Measurements from ENCODE around the gene PJVK.
A peak's percentile ranks its signal among the peaks of the same experiment; 100 is the strongest.
"Not testable (repeated sequence)": the region's sequence is repeated elsewhere in the genome, so short reads cannot be mapped to it uniquely, and the experiment has no call there.

Gene PJVK

DNA sequence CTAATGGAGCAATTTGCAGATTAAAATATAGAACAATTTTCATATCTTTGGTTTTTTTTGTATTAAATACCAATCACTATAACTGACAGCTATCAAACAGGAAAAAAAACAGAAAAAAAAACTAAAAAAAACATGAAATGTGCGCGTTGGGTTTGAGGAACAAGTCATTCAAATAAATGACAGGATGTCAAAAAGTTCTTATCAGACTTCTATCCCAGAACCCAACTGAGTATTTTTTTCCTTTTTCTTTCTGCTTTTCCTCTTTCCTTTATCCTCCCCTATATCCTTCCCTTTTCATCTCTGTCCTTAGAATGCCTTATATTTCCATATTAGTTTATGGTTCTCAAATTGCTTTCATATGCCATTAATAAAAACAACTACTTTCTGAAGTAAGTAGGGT lies 14.5 kb upstream of the PJVK start:
- DNase-seq = no peak

DNA sequence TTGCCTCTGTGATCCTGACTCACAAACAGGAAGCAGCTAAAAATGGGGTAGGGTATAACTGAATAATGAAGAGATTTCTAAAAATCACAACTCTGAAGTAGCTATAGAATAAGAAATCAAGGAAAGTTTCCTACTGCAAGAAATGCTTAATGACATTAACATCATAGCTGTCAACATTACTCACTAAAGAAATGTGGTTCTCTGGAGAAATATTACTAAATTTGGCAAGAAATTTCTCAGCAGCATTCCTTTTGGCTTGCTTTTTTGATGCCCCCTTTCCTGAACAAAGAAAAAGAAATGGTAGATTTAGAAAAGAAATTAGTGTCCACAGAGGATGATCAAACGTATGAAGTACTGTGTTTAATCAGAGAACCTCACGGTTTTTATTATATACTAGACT lies 9.8 kb upstream of the PJVK start:
- DNase-seq = no peak

DNA sequence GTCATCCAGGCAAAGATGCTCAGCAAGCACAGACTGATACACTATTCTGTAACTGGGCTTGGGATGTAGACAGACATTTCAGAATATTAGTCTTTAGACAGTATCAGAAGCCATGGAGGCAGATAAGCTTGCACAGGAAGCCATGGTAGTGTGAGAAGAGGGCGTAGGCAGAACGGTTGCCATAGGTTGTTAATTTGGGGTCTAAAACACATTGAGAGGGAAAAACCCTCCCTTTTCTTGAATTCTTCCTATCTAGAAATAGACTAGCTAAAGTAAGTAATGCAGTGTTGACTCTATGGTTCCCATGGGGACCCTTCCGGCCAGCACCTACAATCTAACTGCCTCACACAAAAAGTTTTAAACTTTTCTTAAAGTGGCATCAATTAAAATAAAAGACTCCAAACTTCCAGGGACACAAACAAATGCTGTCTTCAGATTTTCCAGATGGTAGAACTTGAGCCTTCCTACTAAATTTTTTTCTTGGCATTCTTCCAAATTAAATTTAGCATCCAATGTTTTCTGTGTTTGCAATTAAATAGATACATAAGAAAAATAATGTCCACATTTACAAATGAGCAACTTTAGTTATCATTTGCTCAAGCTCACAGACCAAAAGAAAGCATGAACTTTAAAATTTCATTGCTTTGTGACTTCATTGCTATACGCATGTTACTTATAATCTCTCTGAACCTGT lies 2.1 kb upstream of the PJVK start:
- no peak for DNase-seq

DNA sequence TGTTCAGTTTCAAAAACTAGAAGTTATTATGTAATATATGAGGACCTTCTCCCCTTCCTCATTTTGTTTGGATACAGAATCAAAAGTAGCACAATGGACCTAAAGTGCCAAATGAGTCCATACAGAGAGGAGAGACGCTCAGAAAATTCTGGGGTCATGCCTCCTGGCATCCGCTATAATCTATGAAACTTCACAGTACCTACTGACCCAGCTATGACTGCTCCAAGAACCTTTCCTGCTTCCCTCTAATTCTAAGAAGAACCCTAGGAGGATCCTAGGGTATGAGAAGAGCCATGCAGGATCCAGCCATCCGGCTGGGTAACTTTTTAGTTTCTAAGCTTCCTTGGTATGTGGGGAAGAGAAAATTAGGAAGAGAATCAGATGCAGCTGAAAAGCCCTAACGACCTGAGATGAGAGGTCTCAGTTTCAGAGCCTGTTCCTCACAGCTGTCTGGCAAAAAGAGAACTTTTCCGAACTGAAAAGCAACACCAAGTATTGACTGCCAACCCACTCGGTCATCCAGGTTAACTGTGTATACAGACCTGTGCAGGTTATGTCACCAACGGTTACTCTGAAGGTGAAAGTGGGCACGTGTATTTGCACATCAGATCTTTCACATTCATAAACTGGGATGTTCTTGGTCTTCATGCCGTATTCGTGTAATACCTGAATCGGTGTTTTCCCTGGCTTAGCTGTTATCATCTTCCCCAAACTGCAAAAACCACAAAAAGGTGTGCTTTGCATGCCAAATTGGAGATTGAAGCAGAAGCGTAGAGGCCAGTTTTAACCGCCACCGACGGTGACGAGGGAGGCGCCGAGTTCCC lies 1.3 kb upstream of the PJVK start:
- no peak for DNase-seq

DNA sequence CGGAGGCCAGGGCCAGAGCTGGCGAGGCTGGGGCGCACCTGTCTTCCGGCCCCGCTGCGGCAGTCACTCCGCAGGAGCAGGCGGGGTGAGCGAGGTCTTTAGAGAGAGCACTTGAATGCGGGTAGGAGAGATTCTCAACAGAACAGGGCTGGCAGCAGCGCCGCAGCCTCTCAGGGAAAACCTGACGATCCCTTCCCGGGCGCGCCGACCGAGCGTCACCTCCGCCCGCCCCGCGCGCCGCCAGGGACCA lies 729 bp upstream of the PJVK start:
- no peak for DNase-seq

DNA sequence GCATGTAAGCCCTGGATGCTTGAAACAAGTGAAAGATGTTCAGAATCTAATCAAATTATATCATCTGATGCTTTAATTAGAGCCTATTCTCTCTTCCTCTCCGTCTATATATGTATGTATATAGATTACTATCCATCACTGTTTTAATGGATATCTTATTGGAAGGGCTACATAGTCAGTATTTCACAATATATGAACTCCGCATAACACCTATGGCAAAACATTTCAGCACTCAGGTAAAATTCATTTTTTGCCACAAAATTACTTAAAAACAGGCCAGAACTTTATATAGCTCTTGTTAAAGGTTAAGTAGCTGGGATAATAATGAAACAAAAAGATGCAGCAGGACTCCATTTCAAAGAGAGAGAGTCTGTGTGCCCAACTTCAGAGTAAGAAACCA lies 1.2 kb downstream of the PJVK start:
- DNase-seq = no peak

DNA sequence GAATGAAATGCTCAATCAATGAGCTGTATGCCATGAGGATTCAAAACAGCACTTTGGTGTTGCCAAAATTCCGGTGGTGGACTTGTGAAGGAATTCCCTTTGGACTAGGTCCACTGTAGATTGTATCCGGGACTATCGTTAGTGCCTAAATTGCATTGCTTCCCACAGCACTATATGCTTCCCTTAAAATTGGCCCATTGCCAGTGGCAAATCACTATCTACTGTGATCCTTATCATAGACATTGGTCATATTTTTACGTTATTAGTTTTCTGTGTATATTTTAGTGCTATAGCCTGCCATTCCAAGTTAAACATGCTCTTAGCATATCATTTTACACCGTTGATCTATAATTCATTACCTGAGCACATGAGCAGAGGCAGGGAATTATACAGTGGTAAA lies 1.7 kb downstream of the PJVK start:
- DNase-seq = no peak

DNA sequence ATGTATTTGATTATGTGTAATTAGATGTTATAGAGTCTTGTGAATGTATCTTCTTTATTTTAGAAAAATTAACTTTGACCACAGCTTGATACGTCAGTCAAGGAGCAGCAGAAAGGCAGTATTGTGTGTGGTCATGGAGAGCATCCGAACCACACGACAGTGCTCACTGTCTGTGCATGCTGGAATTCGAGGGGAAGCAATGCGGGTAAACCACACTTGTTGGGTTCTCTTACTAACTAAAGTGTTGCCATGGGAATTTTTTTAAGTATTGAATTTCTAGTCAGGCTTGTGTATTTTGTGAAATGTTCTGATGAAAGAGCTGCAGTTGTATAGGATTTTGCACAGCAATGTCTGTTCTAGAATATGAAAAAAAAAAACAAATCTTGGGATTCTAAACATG lies 4.8 kb downstream of the PJVK start:
- no peak for DNase-seq

DNA sequence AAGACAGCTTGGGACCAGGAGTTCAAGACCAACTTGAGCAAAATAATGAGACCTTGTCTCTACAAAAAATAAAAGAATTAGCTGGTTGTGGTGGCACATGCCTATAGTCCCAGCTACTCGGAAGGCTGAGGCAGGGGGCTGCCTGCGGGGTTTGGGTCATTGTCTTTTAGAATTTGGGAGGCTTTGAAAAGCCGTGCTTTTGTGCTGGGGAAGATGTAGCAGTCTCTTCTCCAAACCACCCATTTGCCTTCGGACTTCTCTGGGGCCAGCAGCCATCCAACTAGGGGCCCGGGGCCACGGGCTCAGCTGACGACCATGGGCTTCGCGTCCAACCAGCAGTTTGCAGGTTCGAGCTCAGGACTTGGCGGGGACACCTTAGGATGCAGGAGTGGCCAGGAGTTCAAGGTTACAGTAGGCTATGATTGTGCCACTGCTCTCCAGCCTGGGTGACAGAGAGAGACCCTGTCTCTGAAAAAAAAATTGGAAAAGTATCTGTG lies 6.3 kb downstream of the PJVK start:
- no peak for DNase-seq

DNA sequence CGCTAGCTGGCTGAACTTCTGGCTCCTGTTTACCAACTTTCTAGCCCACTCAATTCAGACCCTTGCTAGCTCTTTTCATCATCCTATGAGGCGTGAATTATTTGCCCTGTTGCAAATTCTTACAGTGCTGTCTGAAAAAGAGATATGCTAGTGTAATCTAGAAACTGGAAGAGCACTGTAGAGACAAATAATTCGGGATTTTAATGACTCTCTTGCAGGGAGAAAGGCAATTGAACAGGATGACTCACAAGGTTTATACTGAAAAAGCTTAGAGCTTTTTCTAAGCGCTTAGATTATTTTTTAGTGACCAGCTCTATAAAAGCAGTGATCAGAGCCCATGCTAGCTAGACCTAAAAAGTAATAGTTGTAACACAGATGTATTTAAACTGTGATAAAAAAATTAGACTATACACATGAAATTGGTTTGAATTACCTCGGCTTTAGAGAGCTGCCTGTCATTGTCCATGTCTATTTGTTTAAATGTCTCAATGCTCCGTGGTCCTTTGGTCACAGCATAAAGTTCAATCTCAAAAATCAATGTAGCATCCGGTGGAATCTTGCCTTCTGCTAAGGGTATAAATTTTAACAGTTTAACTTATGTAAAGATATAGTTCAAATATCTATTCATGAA lies 18.2 kb downstream of the PJVK start:
- DNase-seq = no peak

DNA sequence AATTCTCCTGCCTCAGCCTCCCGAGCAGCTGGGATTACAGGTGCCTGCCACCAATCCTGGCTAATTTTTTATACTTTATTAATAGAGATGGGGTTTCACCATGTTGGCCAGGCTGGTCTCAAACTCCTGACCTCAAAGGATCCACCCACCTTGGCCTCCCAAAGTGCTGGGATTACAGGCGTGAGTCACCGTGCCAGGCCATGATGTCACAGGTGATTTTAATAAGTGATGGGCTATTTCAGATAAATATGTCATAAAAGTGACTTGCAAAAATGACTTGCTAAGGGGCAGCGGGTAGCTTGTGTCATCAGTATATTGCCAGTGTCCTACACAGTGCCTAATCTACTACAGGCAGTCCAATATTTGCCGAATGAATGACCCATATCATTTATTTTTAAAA lies 20.1 kb downstream of the PJVK start:
- not testable (repeated sequence) for DNase-seq

DNA sequence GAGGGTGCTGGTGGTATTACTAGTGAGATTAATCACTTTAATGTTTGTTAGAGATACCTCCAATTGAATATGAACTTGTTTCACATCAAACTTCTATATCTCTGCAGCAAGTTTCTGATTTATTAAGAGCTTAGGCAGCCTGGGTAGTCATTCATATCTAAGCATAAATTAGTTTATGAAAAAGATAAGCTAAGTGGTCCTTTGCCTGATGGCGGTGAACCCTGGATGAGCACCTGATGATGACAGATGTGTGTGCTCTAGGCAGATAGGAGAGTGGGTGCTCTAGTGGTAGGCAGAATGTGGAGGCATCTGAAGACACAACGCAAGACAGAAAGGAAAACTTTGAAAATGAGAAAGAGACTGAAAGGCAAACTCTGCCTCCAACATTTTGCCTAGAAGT lies 22.2 kb downstream of the PJVK start:
- DNase-seq = no peak

DNA sequence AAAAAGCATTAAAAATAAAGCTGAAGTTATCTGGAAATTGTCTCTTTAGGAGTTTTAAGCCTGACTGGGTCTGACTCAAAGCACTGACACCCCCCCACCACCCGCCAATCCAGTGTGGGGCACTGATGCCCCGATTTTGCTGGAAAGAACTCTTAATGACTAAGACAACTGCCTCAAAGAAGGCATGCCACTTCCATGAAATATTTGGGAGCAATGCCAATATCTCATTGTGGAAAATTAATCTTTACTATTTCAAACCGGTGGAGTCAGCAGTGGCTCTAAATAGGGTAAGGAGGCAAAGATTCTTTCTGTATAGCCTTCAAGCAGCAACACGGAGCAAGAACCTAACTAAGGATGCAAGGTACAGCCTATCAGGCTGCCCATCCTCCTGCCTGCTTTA lies 22.8 kb downstream of the PJVK start:
- no peak for DNase-seq

DNA sequence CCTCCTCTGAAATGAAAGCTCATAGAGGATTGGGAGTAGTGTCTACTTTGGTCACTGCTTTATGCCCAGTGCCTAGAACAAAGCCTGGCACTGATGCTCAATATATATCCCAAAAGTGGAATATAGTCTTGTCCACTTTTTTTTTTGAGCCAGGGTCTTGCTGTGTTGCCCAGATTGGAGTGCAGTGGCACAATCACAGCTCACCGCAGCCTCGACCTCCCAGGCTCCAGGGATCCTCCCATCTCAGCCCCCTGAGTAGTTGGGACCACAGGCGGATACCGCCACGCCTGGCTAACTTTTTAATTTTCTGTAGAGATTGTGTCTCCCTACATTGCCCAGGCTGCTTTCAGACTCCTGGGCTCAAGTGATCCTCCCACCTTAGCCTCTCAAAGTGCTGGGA lies 23.4 kb downstream of the PJVK start:
- no peak for DNase-seq

DNA sequence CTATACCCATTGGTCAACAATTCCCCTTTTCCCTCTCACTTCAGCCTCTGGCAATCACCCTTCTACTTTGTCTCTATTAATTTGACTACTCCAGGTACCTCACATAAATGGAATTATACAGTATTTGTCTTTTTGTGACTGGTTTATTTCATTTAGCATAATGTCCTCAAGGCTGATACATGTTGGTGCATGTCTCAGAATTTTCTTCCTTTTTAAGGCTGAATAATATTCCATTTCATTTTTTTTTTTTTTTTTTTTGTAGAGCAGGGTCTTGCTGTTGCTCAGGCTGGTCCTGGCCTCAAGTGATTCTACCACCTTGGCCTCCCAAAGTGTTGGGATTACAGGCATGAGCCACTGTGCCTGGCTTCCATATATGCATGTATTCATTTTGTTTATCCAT lies 25.3 kb downstream of the PJVK start:
- DNase-seq = no peak

DNA sequence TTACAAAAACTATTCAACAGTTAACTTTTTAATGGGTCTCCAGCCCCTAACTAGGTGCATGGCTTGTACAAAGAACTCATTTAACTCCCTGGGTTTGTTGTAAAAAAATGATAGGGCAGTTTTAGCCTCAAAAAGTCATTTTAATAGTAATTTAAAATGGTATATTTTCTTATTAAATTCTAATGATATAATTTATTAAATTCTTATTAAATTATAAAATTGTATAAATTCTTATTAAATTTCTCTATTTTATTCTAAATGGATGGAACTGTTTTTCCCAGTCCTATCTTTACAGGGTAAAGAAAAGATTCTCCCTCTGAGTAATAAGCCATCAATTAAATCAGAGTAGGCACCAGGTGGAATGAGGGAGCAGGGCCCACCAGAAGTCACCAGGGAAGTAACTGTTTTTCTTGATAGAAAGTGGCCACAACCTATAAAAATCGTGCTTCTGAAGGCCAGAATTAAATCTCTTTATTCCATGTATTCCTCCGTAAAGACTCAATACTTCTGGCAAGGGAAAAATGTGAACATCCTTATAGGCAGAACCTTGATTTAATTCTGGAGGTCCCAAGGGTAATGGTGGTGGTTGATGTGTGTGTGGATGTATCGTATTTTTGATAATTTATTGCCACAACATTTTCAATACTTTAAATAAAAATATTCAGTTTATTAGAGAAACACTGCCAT lies 26.4 kb downstream of the PJVK start:
- DNase-seq = peak; percentile 27

DNA sequence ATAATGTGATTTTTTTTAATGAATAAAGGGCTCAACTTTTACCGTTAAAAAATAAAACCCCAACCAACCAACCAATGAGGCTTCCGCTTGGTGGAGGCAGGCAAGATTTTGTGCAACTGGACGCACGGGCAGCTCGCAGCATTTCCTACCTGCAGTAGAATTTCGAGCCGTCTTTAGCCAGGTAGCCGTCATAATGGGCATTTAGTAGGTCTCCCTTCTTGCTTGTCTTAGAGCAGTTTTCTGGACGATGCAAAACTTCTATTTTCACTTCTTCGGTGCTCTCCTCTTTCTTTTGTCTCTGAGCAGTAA lies 26.9 kb downstream of the PJVK start:
- DNase-seq = no peak

DNA sequence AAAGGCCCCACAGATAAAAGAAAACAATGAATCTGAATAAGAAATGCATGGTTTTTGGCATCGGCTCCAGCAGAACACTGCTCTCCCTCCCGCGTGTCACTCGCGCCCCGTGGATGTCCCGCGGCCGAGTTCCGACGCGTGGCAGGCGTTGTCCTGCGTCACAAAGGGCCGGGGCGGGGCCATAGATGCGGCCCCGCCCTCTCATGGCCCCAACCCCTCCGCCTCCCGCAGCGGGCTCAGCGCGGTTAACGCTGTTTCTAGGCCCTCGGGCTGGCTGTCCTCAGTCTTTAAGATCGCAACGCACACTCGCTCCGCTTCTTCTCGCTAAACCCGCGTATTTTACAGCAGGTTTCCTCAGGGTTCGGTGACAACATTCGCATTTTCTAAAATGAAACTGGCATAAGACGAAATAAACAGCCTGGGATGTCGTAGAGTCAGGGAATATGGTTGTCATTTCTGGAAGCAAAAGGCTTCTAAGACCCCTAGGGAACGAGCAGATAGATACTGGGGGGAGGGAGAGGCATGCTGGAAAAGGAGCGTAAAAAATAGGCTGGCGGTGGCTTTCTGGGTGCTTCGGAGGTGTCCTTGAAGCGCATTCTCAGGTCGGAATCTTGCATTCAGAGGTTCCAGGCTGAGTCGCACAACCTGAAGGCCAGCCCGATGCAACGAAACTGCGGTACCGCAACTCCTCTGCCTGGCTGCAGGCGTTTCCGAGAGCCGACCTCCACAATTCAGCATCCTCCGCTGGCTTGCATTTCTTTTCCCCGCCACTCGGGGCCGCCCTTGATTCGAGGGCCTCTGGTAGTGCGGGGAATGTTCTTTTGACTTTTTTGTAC lies 27.5 kb downstream of the PJVK start, which contains the start of gene FKBP7:
Gene FKBP7 (minus strand): TSS at position 162 of the 836 bp plus-strand sequence. CDS start 101 bp downstream, at position 61.
- DNase-seq = peak; percentile 90

DNA sequence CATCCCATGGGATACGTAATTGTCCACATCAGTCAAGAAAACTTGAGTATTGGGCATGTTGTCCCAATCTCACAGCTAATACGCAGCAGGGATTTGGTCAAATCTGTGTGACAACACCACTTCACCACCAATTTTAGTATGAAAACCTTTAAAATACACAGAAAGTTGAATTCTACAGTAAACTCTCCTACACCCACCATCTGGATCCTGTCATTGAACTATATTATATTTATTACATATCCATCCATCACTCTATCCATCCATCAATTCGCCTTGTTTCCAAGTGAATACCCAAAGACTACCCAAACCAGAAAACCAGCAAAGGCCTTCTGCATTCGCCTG lies 28.1 kb downstream of the PJVK start:
- DNase-seq = no peak

DNA sequence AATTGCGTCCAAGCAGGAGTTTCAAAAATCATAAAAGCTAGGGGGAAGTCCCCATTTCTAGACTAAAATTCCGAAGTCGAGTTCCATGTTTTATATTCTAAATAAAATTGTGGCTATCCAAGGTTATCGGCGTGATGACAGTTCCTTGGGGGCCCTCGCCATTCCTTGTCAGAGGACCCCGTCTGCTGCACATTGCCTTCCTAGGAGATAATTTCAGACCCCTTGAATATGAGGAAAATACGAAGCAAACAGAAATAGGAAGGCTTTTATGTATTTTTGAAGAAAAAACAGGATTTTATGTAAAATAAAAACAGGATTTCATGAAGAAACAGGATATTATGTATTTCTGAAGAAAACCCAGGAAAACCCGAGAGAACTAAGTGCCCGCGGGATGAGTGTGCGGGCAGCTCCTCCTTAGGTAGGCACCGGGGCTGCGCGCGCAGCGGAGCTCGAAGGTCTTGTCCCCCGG lies 28.6 kb downstream of the PJVK start:
- DNase-seq = no peak

DNA sequence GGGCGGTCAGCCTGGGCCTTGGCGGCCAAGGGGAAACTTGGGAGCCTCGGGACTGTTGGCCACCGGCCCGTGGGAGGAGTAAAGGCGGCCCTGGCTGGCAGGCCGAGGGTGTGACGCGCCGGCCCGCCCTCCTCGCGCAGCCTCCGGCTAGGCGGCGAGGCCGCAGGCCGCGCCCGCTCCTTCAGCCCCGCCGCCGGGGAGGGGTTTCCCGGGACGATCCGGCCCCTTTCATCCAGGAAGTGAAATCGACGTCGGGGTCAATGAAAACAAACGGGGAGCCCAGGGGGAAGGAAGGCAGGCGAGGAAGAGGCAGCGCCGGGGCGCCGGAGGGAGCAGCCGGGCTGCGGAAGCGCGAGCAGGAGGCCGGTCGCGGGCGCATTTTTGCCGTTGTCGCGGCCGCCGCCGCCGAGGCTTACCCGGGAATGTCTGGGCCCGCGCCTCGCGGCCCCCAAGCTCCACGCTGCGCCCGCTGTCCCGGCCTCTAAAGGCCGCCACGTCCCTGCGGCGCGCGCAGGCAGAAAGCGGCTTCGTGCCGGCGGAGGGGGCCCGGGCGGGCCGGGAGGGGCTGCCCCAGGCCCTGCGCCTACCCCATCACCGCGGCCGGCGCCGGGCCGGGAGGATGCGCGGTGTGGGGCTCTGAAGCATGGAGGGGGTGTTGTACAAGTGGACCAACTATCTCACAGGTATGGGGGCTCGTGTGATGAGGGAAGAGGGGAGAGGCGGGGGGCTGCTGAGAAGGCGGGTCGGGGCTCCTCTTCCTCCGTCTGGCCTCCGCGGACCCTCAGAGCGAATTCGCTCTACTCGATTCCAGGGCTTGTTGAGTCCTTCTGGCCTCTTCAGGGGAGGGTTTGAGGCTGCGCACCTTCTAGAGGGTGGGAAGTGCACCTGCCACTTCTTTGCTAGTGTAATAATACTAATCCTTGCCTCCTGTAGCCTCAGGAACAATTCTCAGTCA lies 29.3 kb downstream of the PJVK start, which contains the start of gene PLEKHA3:
Gene PLEKHA3 (plus strand): TSS at position 231 of the 955 bp plus-strand sequence. CDS start 413 bp downstream, at position 644.
- DNase-seq = peak; percentile 75
